Measurements from ENCODE around the gene HSPG2.

The HSPG2 gene

GRCh38 chr1:21775985-21776562 is 161.0 kb downstream of the HSPG2 start:
- H3K27ac ChIP-seq (ENCODE audit: low read depth, low read length): no peak overlapping the region
- H3K36me3 ChIP-seq (ENCODE audit: control insufficient read depth in 5 of 5, insufficient read depth in 5 of 5, low read length in 5 of 5): no peaks in the 10 kb centered on the region
- H3K9me3 ChIP-seq (ENCODE audit: control insufficient read depth in 5 of 5, low read length in 5 of 5): no peaks in the 10 kb centered on the region
- no peak overlapping the region for H3K9ac ChIP-seq (ENCODE audit: low read length in 5 of 5)
- H3K27me3 ChIP-seq (ENCODE audit: control insufficient read depth in 5 of 5, insufficient read depth in 4 of 5, low read length in 5 of 5): no peaks in the 10 kb centered on the region
- H3K4me3 ChIP-seq (ENCODE audit: low read depth in 1 of 5, low read length in 5 of 5): no peak overlapping the region
- peaks cover 0 to 15% (median 8%) of the 10 kb centered on the region in 5 donors for H3K4me1 ChIP-seq (ENCODE audit: control insufficient read depth in 5 of 5, insufficient read depth in 5 of 5, low read length in 5 of 5)

GRCh38 chr1:21775550-21775914 is 161.6 kb downstream of the HSPG2 start:
- H3K27me3 ChIP-seq (ENCODE audit: control insufficient read depth in 5 of 5, insufficient read depth in 4 of 5, low read length in 5 of 5): no peaks in the 10 kb centered on the region
- no peak overlapping the region for H3K9ac ChIP-seq (ENCODE audit: low read length in 5 of 5)
- H3K4me1 ChIP-seq (ENCODE audit: control insufficient read depth in 5 of 5, insufficient read depth in 5 of 5, low read length in 5 of 5): peaks cover 0 to 15% (median 8%) of the 10 kb centered on the region in 5 donors
- H3K4me3 ChIP-seq (ENCODE audit: low read depth in 1 of 5, low read length in 5 of 5): no peak overlapping the region
- H3K9me3 ChIP-seq (ENCODE audit: control insufficient read depth in 5 of 5, low read length in 5 of 5): no peaks in the 10 kb centered on the region
- no peaks in the 10 kb centered on the region for H3K36me3 ChIP-seq (ENCODE audit: control insufficient read depth in 5 of 5, insufficient read depth in 5 of 5, low read length in 5 of 5)
- no peak overlapping the region for H3K27ac ChIP-seq (ENCODE audit: low read depth, low read length)

- no peaks in the 10 kb centered on the region for H3K27me3 ChIP-seq (ENCODE audit: control insufficient read depth in 5 of 5, insufficient read depth in 4 of 5, low read length in 5 of 5)
- H3K4me1 ChIP-seq (ENCODE audit: control insufficient read depth in 5 of 5, insufficient read depth in 5 of 5, low read length in 5 of 5): peaks cover 0 to 9% (median 4%) of the 10 kb centered on the region in 5 donors
- no peak overlapping the region for H3K9ac ChIP-seq (ENCODE audit: low read length in 5 of 5)
- H3K4me3 ChIP-seq (ENCODE audit: low read depth in 1 of 5, low read length in 5 of 5): no peak overlapping the region
- H3K36me3 ChIP-seq (ENCODE audit: control insufficient read depth in 5 of 5, insufficient read depth in 5 of 5, low read length in 5 of 5): no peaks in the 10 kb centered on the region
- no peak overlapping the region for H3K27ac ChIP-seq (ENCODE audit: low read depth, low read length)
- no peaks in the 10 kb centered on the region for H3K9me3 ChIP-seq (ENCODE audit: control insufficient read depth in 5 of 5, low read length in 5 of 5)
Observed at GRCh38 chr1:21774835-21775549, 162.1 kb downstream of the HSPG2 start.

GRCh38 chr1:21773585-21773984 is 163.5 kb downstream of the HSPG2 start:
- Histone ChIP-seq H3K36me3 (ENCODE audit: control insufficient read depth in 5 of 5, insufficient read depth in 5 of 5, low read length in 5 of 5) (no peaks in the 10 kb centered on the region), H3K9ac (ENCODE audit: low read length in 5 of 5) (no peak overlapping the region), H3K27ac (ENCODE audit: low read depth, low read length) (no peak overlapping the region), H3K4me3 (ENCODE audit: low read depth in 1 of 5, low read length in 5 of 5) (no peak overlapping the region), H3K27me3 (ENCODE audit: control insufficient read depth in 5 of 5, insufficient read depth in 4 of 5, low read length in 5 of 5) (no peaks in the 10 kb centered on the region), H3K4me1 (ENCODE audit: control insufficient read depth in 5 of 5, insufficient read depth in 5 of 5, low read length in 5 of 5) (peaks cover 0 to 6% (median 4%) of the 10 kb centered on the region in 5 donors), H3K9me3 (ENCODE audit: control insufficient read depth in 5 of 5, low read length in 5 of 5) (no peaks in the 10 kb centered on the region)
